Gastrocnemius medialis (tissue), 4 donors: Measurements from ENCODE around the gene NDUFAF8. TPM values are rescaled to one million over a fixed set of nuclear protein-coding genes. Genes with fewer than 3 reads are reported as not detected.

Experiments used
- ATAC-seq, 2 donors: fragments of 150-250 bp; one replicate each; pipeline ENCODE4 v1.9.1; 2016
- DNase-seq, 2 donors: peaks; one replicate each; pipeline ENCODE4 v3.0.0-alpha.2; 2019
- H3K27ac ChIP-seq, 4 donors: fragments of 200-600 bp; sonication (generic); 1 replicate in 1 of 4; 2 replicates in 3 of 4; pipeline ENCODE4 v1.5.1; 2016 to 2018; ENCODE audit warnings: mild to moderate bottlenecking in 2 of 4, moderate library complexity in 1 of 4
- H3K27me3 ChIP-seq, 3 donors: fragments of 200-600 bp; sonication (generic) in 2 of 3; 1 replicate in 1 of 3; 2 replicates in 2 of 3; pipeline versions ENCODE4 v1.5.1 to v1.6.0; 2016 to 2019; ENCODE audit warnings: mild to moderate bottlenecking in 1 of 3, moderate library complexity in 1 of 3
- H3K36me3 ChIP-seq, 2 donors: fragments of 200-600 bp; sonication (generic) in 1 of 2; one replicate each; pipeline ENCODE4 v1.5.1; 2017 to 2018
- H3K4me1 ChIP-seq, 2 donors: fragments of 200-600 bp; sonication (generic) in 1 of 2; one replicate each; pipeline ENCODE4 v1.5.1; 2016 to 2017; ENCODE audit warnings: mild to moderate bottlenecking in 2 of 2
- H3K4me3 ChIP-seq, 4 donors: fragments of 200-600 bp; sonication (generic) in 3 of 4; 1 replicate in 1 of 4; 2 replicates in 3 of 4; pipeline ENCODE4 v1.5.1; 2016 to 2019; ENCODE audit warnings: mild to moderate bottlenecking in 2 of 4
- H3K9me3 ChIP-seq, 3 donors: fragments of 200-600 bp; sonication (generic) in 2 of 3; 1 replicate in 1 of 3; 2 replicates in 2 of 3; pipeline ENCODE4 v1.5.1; 2016 to 2019
- CTCF ChIP-seq, 5 experiments: fragments of 450-650 bp in 3 of 5; fragments of 200-600 bp in 2 of 5; sonication (generic) in 2 of 5; IDR thresholded peaks in 4 of 5; conservative IDR thresholded peaks in 1 of 5; 1 replicate in 4 of 5; 2 replicates in 1 of 5; pipeline ENCODE4 v1.5.1; 2016 to 2019; ENCODE audit warnings: antibody characterized with exemption in 5 of 5, mild to moderate bottlenecking in 3 of 5, moderate library complexity in 3 of 5
- POLR2A ChIP-seq, 2 donors: fragments of 450-650 bp; IDR thresholded peaks; one replicate each; pipeline ENCODE4 v1.6.1; 2017; ENCODE audit warnings: antibody characterized with exemption in 2 of 2, mild to moderate bottlenecking in 2 of 2, moderate library complexity in 2 of 2
- in situ Hi-C, 4 donors: fragments of 200-750 bp; cut with MboI; loops; one replicate each; pipeline versions ENCODE4 v1.15.0 to v1.8.0; 2017; ENCODE audit warnings: low sequenced_read_pairs in 4 of 4
- intact Hi-C: fragments of 100-400 bp; cut with DNase I; formaldehyde crosslinking; loops from one replicate; pipeline ENCODE4 v1.15.1; 2023; ENCODE audit warnings: low total_unique reads
- total RNA-seq, 4 donors: library from RNA; depleted of rRNA; stranded (reverse); fragments of >200 nt; gene quantifications; one replicate each; pipeline versions ENCODE4 v1.1.0 to v1.2.3, GENCODE V29; 2016

Gene NDUFAF8
- total RNA-seq, 4 donors from 2014 or later: 39.4 to 700 (median 74.5) TPM

GRCh38 chr17:81194225-81194760, 44.8 kb upstream of the NDUFAF8 start:
- in situ Hi-C loops: no loop called here
- ATAC-seq (no peak), DNase-seq (no peak)
- Histone ChIP-seq H3K36me3 (no peaks in the 10 kb centered on the region), H3K27me3 (no peaks in the 10 kb centered on the region), H3K4me1 (no peaks in the 10 kb centered on the region), H3K9me3 (no peaks in the 10 kb centered on the region), H3K4me3 (no peak overlapping the region), H3K27ac (no peak overlapping the region)
- intact Hi-C loops: no loop called here
- no peak for TF ChIP-seq POLR2A (IDR thresholded peaks at IDR 0.05)
- no peak for TF ChIP-seq CTCF (IDR thresholded peaks at IDR 0.05 in 4 of 5, conservative IDR thresholded peaks at IDR 0.05 in 1 of 5)

- no peak for TF ChIP-seq POLR2A (IDR thresholded peaks at IDR 0.05)
- no peak for TF ChIP-seq CTCF (IDR thresholded peaks at IDR 0.05 in 4 of 5, conservative IDR thresholded peaks at IDR 0.05 in 1 of 5)
- Histone ChIP-seq H3K4me1 (no peaks in the 10 kb centered on the region), H3K4me3 (no peak overlapping the region), H3K27me3 (no peaks in the 10 kb centered on the region), H3K9me3 (no peaks in the 10 kb centered on the region), H3K27ac (no peak overlapping the region), H3K36me3 (no peaks in the 10 kb centered on the region)
- no peak for DNase-seq
- no peak for ATAC-seq
- intact Hi-C loops: no loop called here
- in situ Hi-C loops: no loop called here
Observed at GRCh38 chr17:81194941-81195901, 43.9 kb upstream of the NDUFAF8 start.

GRCh38 chr17:81195941-81196495, 43.1 kb upstream of the NDUFAF8 start:
- Histone ChIP-seq H3K4me1 (no peaks in the 10 kb centered on the region), H3K36me3 (no peaks in the 10 kb centered on the region)

More at GRCh38 chr17:81195941-81196495, 43.1 kb upstream of the NDUFAF8 start:
- in situ Hi-C loops: no loop called here
- no peak for ATAC-seq
- Histone ChIP-seq H3K27ac (no peak overlapping the region), H3K27me3 (no peaks in the 10 kb centered on the region), H3K4me3 (no peak overlapping the region), H3K9me3 (no peaks in the 10 kb centered on the region)
- intact Hi-C loops: no loop called here
- TF ChIP-seq CTCF (IDR thresholded peaks at IDR 0.05 in 4 of 5, conservative IDR thresholded peaks at IDR 0.05 in 1 of 5): no peak
- TF ChIP-seq POLR2A (IDR thresholded peaks at IDR 0.05): no peak
- no peak for DNase-seq
